Stomach (tissue), 4 donors: ENCODE data around the gene RXRA.

Experiments
- CTCF ChIP-seq, 7 experiments: fragments of 450-650 bp in 4 of 7; fragments of 200-600 bp in 3 of 7; sonication (generic) in 3 of 7; IDR thresholded peaks; one replicate each; pipeline ENCODE4 v1.5.1; 2016 to 2019; ENCODE audit warnings: antibody characterized with exemption in 7 of 7, control low read depth in 2 of 7, mild to moderate bottlenecking in 1 of 7
- POLR2A ChIP-seq, 4 donors: fragments of 450-650 bp; IDR thresholded peaks; one replicate each; pipeline ENCODE4 v1.6.1; 2016; ENCODE audit warnings: antibody characterized with exemption in 4 of 4, control low read depth in 2 of 4, mild to moderate bottlenecking in 1 of 4, moderate library complexity in 1 of 4

- TF ChIP-seq CTCF (IDR thresholded peaks at IDR 0.05) = no peak
- no peak for TF ChIP-seq POLR2A (IDR thresholded peaks at IDR 0.05)
Observed at GRCh38 chr9:134376386-134377142, 50.3 kb downstream of the RXRA start.
